AG04450 (cell line): ENCODE data around the gene LHX3. TPM values are rescaled to one million over a fixed set of nuclear protein-coding genes. Genes with fewer than 3 reads are reported as not detected.

Experiments
- CTCF ChIA-PET: fragments of 300-600, 350-600 bp; formaldehyde crosslinking; extraction: SDS; loops from one replicate; lab custom pipeline; 2022; ENCODE audit warnings: antibody characterized with exemption, inconsistent platforms; lab: Charles Lee
- POLR2A ChIA-PET: fragments of 350-600 bp; formaldehyde crosslinking; extraction: SDS; loops from one replicate; lab custom pipeline; 2021; ENCODE audit warnings: antibody characterized with exemption, inconsistent platforms; lab: Yijun Ruan, JAX
- DNase-seq: peaks from one replicate; pipeline ENCODE4 v3.0.0-alpha.2; 2011; ENCODE audit warnings: low read depth, low spot score
- H3K27ac ChIP-seq: one replicate; pipeline ENCODE4 v1.5.1; 2012; ENCODE audit warnings: low read depth, low read length, control low read depth
- H3K27me3 ChIP-seq: one replicate; pipeline ENCODE4 v1.6.0; 2012; ENCODE audit warnings: low read length; ENCODE audit not compliant: control insufficient read depth, insufficient read depth
- H3K4me3 ChIP-seq: 2 replicates; pipeline ENCODE4 v1.5.1; 2011; ENCODE audit warnings: mild to moderate bottlenecking, low read depth, low read length, control low read depth
- H3K9me3 ChIP-seq: 2 replicates; pipeline ENCODE4 v1.5.1; 2012; ENCODE audit warnings: low read length; ENCODE audit not compliant: control insufficient read depth, insufficient read depth
- polyA plus RNA-seq: library from polyadenylated mRNA; depleted of rRNA; stranded (reverse); fragments of >200 nt; gene quantifications from 2 replicates; pipeline ENCODE4 v1.2.3, GENCODE V29; 2011
- TF ChIP-seq, protein P1 (sequence below): IDR thresholded peaks from 2 replicates; pipeline ENCODE4 v1.5.1; 2011; ENCODE audit warnings: low read depth, low read length, control low read depth, inconsistent platforms

Gene LHX3
- polyA plus RNA-seq, 1 experiment = not detected

- Histone ChIP-seq H3K4me3 (no peak overlapping the region), H3K9me3 (no peaks in the 10 kb centered on the region; the same call in 1 of the 2 replicates), H3K27me3 (peaks cover 77% of the 10 kb centered on the region), H3K27ac (no peak overlapping the region)
- DNase-seq = no peak
- CTCF ChIA-PET = no interaction called here
- TF ChIP-seq, protein P1, sequence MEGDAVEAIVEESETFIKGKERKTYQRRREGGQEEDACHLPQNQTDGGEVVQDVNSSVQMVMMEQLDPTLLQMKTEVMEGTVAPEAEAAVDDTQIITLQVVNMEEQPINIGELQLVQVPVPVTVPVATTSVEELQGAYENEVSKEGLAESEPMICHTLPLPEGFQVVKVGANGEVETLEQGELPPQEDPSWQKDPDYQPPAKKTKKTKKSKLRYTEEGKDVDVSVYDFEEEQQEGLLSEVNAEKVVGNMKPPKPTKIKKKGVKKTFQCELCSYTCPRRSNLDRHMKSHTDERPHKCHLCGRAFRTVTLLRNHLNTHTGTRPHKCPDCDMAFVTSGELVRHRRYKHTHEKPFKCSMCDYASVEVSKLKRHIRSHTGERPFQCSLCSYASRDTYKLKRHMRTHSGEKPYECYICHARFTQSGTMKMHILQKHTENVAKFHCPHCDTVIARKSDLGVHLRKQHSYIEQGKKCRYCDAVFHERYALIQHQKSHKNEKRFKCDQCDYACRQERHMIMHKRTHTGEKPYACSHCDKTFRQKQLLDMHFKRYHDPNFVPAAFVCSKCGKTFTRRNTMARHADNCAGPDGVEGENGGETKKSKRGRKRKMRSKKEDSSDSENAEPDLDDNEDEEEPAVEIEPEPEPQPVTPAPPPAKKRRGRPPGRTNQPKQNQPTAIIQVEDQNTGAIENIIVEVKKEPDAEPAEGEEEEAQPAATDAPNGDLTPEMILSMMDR = no peak
- POLR2A ChIA-PET = no interaction called here
Measured at GRCh38 chr9:136187197-136187596, 17.7 kb downstream of the LHX3 start.

DNA sequence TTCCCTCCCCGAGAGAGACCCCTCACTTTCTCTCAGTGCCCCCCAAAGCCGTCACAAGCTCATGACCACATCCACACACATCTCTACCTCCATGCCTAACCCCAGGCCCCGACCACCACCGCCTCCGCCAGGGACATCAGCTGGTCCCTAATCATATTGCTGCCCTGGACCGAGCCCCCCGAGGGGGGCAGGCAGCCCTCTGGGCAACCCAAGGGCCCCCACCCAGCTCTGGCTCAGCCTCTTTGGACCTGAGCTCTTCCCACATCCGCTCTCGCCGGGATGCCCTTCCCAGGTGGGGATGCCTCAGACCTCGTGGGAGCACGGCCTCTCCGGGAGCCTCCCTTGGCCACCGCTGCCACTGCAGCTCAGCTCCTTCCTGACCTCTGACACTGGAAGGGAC lies 18.5 kb downstream of the LHX3 start:
- CTCF ChIA-PET = no interaction called here
- POLR2A ChIA-PET = no interaction called here
- DNase-seq = no peak
- TF ChIP-seq, protein P1 = no peak
- Histone ChIP-seq H3K4me3 (no peak overlapping the region), H3K9me3 (no peaks in the 10 kb centered on the region; the same call in 1 of the 2 replicates), H3K27me3 (peaks cover 73% of the 10 kb centered on the region), H3K27ac (no peak overlapping the region)

DNA sequence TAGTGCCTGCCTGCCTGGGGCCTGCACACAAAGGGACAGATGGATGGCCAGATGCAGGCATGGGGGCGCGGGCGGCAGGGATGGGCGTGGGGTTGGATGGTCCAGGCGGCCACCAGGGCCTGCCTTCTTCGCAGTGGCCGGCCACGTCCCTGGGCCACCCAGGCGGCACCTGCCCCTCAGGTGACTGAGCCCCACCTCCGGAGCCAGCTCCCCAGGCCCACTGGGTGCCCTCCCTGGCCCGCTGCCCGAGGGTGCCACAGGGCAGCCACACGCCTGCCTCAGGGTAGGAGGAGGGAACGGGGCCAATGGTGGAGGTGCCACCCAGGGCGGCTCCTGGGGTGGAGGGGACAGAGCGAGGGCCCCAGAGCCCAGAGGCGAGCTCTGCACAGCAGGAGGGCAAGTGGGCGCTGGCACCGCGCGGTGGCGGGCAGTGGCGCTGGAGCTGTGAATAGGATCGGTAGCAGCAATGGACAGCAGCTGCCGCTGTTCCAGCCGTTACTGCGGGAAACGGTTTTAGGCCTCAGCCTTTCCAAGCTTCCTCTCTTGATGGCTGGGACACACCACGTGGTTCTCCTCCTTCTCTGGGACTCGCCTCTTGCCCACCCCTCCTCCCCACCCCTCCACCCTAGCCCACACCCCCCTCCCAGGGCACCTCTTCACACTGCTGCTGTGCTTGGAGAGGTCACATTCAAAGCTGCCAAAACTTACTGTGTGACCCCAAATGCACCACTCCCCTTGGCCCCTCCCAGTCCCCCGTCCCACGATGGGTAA lies 19.1 kb downstream of the LHX3 start:
- POLR2A ChIA-PET = no interaction called here

GRCh38 chr9:136185066-136185465 lies 19.9 kb downstream of the LHX3 start:
- TF ChIP-seq, protein P1 = no peak
- peaks cover 64% of the 10 kb centered on the region for H3K27me3 ChIP-seq
- no peaks in the 10 kb centered on the region; the same call in 1 of the 2 replicates for H3K9me3 ChIP-seq
- DNase-seq = no peak
- ChIA-PET CTCF (no interaction called here), POLR2A (no interaction called here)
- no peak overlapping the region for H3K27ac ChIP-seq
- no peak overlapping the region for H3K4me3 ChIP-seq

More for the DNA sequence above, 19.1 kb downstream of the LHX3 start:
- DNase-seq = no peak
- H3K9me3 ChIP-seq = no peaks in the 10 kb centered on the region; the same call in 1 of the 2 replicates
- TF ChIP-seq, protein P1 = no peak
- CTCF ChIA-PET = no interaction called here
- H3K4me3 ChIP-seq = no peak overlapping the region
- H3K27me3 ChIP-seq = peaks cover 67% of the 10 kb centered on the region
- H3K27ac ChIP-seq = no peak overlapping the region

DNA sequence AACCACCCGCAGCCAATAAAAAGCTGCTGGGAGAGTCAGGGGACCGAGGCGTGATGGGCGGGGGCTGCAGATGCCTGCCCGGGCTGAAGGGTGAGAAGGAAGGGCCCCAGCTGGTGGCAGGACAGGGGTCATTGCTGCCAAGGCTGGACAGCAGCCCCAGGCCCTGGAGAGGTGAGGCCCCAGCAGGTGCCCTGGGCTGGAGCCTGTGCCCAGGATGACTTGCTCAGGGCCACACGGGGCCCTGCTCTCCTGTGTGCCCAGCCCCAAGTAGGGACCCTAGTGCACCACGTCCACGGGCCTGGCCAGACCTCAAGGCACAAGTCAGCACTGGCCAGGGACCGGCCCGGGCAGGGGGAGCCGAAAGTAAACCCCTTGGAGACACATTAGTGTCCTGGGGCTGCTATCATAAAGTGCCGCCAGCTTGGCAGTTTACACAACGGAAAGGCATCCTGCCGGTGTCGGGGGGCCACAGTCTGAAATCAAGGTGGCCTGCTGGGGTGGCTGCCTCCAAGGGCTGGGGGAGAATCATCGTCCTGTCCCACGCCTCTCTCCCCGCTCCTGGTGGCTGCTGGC lies 22.0 kb downstream of the LHX3 start:
- H3K27ac ChIP-seq = no peak overlapping the region
- H3K9me3 ChIP-seq = no peaks in the 10 kb centered on the region; the same call in 1 of the 2 replicates
- TF ChIP-seq, protein P1 = no peak
- no peak for DNase-seq
- H3K4me3 ChIP-seq = no peak overlapping the region
- POLR2A ChIA-PET = no interaction called here
- CTCF ChIA-PET = no interaction called here
- H3K27me3 ChIP-seq = peaks cover 62% of the 10 kb centered on the region
